Adrenal gland (tissue), 5 donors: Measurements from ENCODE around the gene CYBA.

Experiments used
- POLR2A ChIP-seq, 2 donors: fragments of 450-650 bp; IDR thresholded peaks; one replicate each; pipeline ENCODE4 v1.6.1; 2017; ENCODE audit warnings: antibody characterized with exemption in 2 of 2, mild to moderate bottlenecking in 2 of 2, moderate library complexity in 1 of 2
- TF ChIP-seq, protein P1 (sequence below), 6 experiments: fragments of 450-650 bp in 4 of 6; fragments of 200-600 bp in 2 of 6; sonication (generic) in 1 of 6; IDR thresholded peaks; 1 replicate in 5 of 6; 2 replicates in 1 of 6; pipeline versions ENCODE4 v1.5.1 to v1.8.0; 2016 to 2021; ENCODE audit warnings: antibody characterized with exemption in 6 of 6, mild to moderate bottlenecking in 2 of 6, moderate library complexity in 1 of 6
- donor health status: DM: no; HTN: no; CAD: no.

DNA sequence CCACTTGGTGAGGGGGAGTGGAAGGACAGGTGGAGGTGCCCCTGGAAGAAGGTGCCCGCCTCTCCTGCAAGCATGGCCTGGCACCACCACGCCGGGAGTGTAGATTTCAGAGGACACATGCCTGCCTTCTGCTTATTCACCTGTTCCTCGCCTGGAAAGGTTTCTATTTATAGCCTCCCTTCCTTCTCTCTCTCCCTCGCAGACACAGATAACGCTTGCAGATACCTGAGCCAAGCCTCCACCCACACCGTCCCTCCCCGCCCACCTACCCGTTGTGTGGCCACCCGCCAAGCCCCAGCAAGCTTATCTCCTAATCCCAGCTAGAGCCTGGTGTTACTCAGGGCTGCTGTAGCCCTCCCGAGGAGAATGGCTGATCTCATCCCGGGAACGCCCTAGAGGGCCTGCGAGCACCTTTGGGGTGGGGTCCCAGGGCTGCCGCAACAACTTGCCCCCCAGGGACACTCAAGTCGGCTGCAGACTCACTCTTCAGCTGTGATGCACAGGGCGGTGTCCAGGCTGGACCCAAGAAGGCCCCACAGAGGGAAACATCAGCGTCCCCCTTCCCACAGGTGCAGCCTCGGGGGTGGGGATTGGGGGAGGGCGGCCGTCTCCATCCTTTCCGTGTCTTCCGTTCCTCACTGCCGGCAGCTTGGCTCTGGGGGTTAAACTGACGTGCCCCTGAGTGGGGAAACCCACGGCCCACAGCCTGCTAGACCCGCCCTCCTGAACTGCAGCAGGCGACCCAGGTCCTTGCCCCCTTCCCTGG is 37.3 kb upstream of the CYBA start:
- TF ChIP-seq, protein P1, sequence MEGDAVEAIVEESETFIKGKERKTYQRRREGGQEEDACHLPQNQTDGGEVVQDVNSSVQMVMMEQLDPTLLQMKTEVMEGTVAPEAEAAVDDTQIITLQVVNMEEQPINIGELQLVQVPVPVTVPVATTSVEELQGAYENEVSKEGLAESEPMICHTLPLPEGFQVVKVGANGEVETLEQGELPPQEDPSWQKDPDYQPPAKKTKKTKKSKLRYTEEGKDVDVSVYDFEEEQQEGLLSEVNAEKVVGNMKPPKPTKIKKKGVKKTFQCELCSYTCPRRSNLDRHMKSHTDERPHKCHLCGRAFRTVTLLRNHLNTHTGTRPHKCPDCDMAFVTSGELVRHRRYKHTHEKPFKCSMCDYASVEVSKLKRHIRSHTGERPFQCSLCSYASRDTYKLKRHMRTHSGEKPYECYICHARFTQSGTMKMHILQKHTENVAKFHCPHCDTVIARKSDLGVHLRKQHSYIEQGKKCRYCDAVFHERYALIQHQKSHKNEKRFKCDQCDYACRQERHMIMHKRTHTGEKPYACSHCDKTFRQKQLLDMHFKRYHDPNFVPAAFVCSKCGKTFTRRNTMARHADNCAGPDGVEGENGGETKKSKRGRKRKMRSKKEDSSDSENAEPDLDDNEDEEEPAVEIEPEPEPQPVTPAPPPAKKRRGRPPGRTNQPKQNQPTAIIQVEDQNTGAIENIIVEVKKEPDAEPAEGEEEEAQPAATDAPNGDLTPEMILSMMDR (IDR thresholded peaks at IDR 0.05), result no peak
- TF ChIP-seq POLR2A (IDR thresholded peaks at IDR 0.05), result no peak
